DOHH2 (cell line): ENCODE data around the gene TMC7.

Experiments
- H3F3A ChIP-seq: fragments of 200-600 bp; sonication (generic), shearing (Covaris generic); 2 replicates; pipeline ENCODE4 v1.6.0; 2016; ENCODE audit warnings: antibody characterized with exemption, mild to moderate bottlenecking; ENCODE audit not compliant: control insufficient read depth, insufficient read depth
- H3K27ac ChIP-seq: fragments of 200-600 bp; sonication (generic); 2 replicates; pipeline ENCODE4 v1.5.1; 2014; ENCODE audit warnings: low read depth, mild to moderate bottlenecking, low read length, moderate library complexity
- H3K27me3 ChIP-seq: fragments of 200-600 bp; sonication (generic); 2 replicates; pipeline ENCODE4 v1.6.1; 2014; ENCODE audit warnings: mild to moderate bottlenecking, low read length, mixed read lengths; ENCODE audit not compliant: control insufficient read depth
- H3K36me3 ChIP-seq: fragments of 200-600 bp; sonication (generic); 2 replicates; pipeline ENCODE4 v1.6.1; 2014; ENCODE audit warnings: mild to moderate bottlenecking, low read length, moderate library complexity, mixed read lengths; ENCODE audit not compliant: control insufficient read depth
- H3K4me1 ChIP-seq: fragments of 200-600 bp; sonication (generic); 2 replicates; pipeline ENCODE4 v1.6.1; 2014; ENCODE audit warnings: mild to moderate bottlenecking, low read length, mixed read lengths; ENCODE audit not compliant: control insufficient read depth
- H3K4me2 ChIP-seq: fragments of 200-600 bp; sonication (generic); 2 replicates; pipeline ENCODE4 v1.6.0; 2014; ENCODE audit warnings: mild to moderate bottlenecking, low read length, moderate library complexity
- H3K4me3 ChIP-seq: fragments of 200-600 bp; sonication (generic); 2 replicates; pipeline ENCODE4 v1.5.1; 2014; ENCODE audit warnings: mild to moderate bottlenecking, low read length, mixed read lengths
- H3K79me2 ChIP-seq: fragments of 200-600 bp; sonication (generic); 2 replicates; pipeline ENCODE4 v1.6.1; 2014; ENCODE audit warnings: mild to moderate bottlenecking, low read length, mixed read lengths; ENCODE audit not compliant: control insufficient read depth
- H3K9me2 ChIP-seq: fragments of 200-600 bp; sonication (generic); replicated peaks from 2 replicates; pipeline ENCODE4 v1.6.1; 2014; ENCODE audit warnings: mild to moderate bottlenecking, low read length, mixed read lengths; ENCODE audit not compliant: control insufficient read depth
- H3K9me3 ChIP-seq: fragments of 200-600 bp; sonication (generic); 2 replicates; pipeline ENCODE4 v1.6.1; 2014; ENCODE audit warnings: antibody characterized with exemption, low read length, mixed read lengths; ENCODE audit not compliant: control insufficient read depth, insufficient read depth
- H4K20me1 ChIP-seq: fragments of 200-600 bp; sonication (generic); 2 replicates; pipeline ENCODE4 v1.6.0; 2014; ENCODE audit warnings: low read depth, mild to moderate bottlenecking, antibody characterized with exemption, low read length, moderate library complexity; ENCODE audit not compliant: control insufficient read depth, insufficient read depth
- EZH2phosphoT487 ChIP-seq: fragments of 200-600 bp; sonication (generic); IDR thresholded peaks from 2 replicates; pipeline ENCODE4 v1.6.1; 2017; ENCODE audit warnings: borderline replicate concordance, mild to moderate bottlenecking, antibody characterized with exemption, low read length, moderate library complexity, mixed read lengths
- TF ChIP-seq, protein P1 (sequence below): fragments of 200-600 bp; sonication (generic); IDR thresholded peaks from one replicate; pipeline ENCODE4 v1.5.1; 2014; ENCODE audit warnings: antibody characterized with exemption, mild to moderate bottlenecking, low read depth, low read length; ENCODE audit not compliant: poor library complexity, severe bottlenecking

TMC7 gene

DNA sequence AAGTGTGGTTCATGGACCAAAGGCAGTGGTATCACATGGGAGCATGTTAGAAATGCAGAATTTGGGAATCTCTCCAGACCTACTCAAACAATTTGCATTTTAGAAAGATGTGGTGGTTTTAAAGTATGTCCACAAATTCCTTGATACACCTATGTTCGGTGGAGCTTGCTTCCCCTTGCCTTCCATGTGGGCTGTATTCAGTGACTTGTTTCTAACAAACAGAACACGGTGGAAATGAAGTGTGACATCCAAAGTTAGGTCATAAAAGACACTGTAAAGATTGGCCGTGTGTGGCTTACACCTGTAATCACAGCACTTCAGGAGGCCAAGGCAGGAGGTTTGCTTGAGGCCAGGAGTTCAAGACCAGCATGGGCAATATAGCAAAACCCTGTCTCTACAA is 100.4 kb downstream of the TMC7 start:
- Histone ChIP-seq H3K4me2 (no peak overlapping the region), H3K79me2 (no peaks in the 10 kb centered on the region), H3K9me3 (no peaks in the 10 kb centered on the region), H3K27me3 (peaks cover 3% of the 10 kb centered on the region; the same call in 1 of the 2 replicates), H3F3A (no peaks in the 10 kb centered on the region; the same call in 1 of the 2 replicates), H3K36me3 (no peaks in the 10 kb centered on the region), H3K4me3 (no peak overlapping the region), H4K20me1 (no peaks in the 10 kb centered on the region), H3K27ac (no peak overlapping the region), H3K4me1 (peaks cover 25% of the 10 kb centered on the region), H3K9me2 (no peaks in the 10 kb centered on the region)
- no peak for TF ChIP-seq EZH2phosphoT487
- TF ChIP-seq, protein P1, sequence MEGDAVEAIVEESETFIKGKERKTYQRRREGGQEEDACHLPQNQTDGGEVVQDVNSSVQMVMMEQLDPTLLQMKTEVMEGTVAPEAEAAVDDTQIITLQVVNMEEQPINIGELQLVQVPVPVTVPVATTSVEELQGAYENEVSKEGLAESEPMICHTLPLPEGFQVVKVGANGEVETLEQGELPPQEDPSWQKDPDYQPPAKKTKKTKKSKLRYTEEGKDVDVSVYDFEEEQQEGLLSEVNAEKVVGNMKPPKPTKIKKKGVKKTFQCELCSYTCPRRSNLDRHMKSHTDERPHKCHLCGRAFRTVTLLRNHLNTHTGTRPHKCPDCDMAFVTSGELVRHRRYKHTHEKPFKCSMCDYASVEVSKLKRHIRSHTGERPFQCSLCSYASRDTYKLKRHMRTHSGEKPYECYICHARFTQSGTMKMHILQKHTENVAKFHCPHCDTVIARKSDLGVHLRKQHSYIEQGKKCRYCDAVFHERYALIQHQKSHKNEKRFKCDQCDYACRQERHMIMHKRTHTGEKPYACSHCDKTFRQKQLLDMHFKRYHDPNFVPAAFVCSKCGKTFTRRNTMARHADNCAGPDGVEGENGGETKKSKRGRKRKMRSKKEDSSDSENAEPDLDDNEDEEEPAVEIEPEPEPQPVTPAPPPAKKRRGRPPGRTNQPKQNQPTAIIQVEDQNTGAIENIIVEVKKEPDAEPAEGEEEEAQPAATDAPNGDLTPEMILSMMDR = no peak

DNA sequence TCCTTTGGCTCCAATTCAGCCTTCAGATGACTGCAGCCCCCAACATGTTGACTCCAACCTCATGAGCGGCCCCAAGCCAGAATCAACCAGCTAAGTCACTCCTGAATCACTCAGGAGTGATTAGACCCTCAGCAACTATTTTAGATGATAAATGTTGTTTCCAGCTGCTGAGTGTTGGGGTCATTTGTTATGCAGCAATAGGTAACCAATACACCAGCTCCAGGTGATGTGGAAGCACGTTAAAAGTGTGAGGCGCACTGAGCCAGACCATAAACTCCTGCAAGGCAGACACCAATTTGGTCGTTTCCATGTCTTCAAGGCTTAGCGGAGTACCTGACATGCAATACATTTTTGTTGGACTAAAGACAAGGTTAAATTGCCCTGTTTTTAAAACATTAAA is 101.1 kb downstream of the TMC7 start:
- Histone ChIP-seq H3K4me2 (no peak overlapping the region), H3K27ac (no peak overlapping the region), H3K27me3 (peaks cover 3% of the 10 kb centered on the region; the same call in 1 of the 2 replicates), H3K79me2 (no peaks in the 10 kb centered on the region), H3K9me2 (no peaks in the 10 kb centered on the region), H3K36me3 (no peaks in the 10 kb centered on the region), H3K4me3 (no peak overlapping the region), H3F3A (no peaks in the 10 kb centered on the region; the same call in 1 of the 2 replicates), H3K4me1 (peaks cover 25% of the 10 kb centered on the region), H3K9me3 (no peaks in the 10 kb centered on the region), H4K20me1 (no peaks in the 10 kb centered on the region)
- TF ChIP-seq, protein P1 = no peak
- no peak for TF ChIP-seq EZH2phosphoT487

DNA sequence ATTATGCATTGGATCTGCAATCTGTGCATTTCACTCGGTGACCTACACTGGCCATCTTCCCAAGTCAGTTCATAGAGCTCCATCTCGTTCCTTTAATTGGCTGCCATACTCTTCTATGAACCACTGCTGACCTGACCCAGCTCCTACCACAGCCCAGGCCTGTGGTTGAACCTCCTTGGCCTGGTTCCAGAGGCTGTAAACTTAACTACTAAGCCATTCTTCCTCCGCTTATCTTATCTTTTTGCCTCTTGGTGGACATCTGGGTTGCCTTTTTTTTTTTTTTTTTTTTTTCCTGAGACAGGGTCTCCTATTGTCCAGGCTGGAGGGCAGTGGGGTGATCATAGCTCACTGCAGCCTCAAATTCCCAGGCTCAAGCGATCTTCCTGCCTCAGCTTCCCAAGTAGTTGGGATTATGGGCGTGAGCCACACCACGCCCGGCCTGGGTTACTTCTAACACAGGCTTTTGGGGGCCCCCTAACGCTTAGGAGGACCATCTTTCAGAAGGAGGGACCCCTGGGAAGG is 102.0 kb downstream of the TMC7 start:
- Histone ChIP-seq H3K27me3 (peaks cover 3% of the 10 kb centered on the region; the same call in 1 of the 2 replicates), H3K4me3 (no peak overlapping the region), H3K36me3 (no peaks in the 10 kb centered on the region), H3K4me2 (no peak overlapping the region), H3K79me2 (no peaks in the 10 kb centered on the region), H3K9me3 (no peaks in the 10 kb centered on the region), H3K4me1 (peaks cover 25% of the 10 kb centered on the region), H3F3A (no peaks in the 10 kb centered on the region; the same call in 1 of the 2 replicates), H3K9me2 (no peaks in the 10 kb centered on the region), H4K20me1 (no peaks in the 10 kb centered on the region), H3K27ac (no peak overlapping the region)
- TF ChIP-seq, protein P1 = no peak
- no peak for TF ChIP-seq EZH2phosphoT487
